ENCODE results near the gene LPXN.

Gene LPXN

DNA sequence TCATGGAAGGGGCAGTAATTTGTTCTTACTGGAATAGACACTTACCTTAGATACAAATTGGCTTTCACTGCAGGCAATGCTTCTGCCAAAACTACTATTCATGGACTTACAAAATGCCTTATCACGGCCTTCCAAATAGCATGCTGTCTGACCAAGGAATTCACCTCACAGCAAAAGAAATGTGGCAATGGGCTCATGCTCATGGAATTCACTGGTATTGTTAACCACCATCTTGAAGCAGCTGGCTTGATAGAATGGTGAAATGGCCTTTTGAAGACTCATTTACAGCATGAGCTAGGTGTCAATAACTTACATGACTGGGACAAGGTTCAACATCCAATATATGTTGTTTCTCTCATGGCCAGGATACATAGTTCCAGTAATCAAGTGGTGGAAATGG is 89.7 kb downstream of the LPXN start:
- no peak overlapping the region for H2AK5ac ChIP-seq (ENCODE audit: low read length, severe bottlenecking)
- H2BK15ac ChIP-seq (ENCODE audit: low read depth, poor library complexity, severe bottlenecking): no peak overlapping the region
- no peak overlapping the region for H4K8ac ChIP-seq (ENCODE audit: low read length)
- no peak overlapping the region for H3K23ac ChIP-seq (ENCODE audit: low read length in 2 of 2)
- H2BK120ac ChIP-seq (ENCODE audit: low read depth, low read length): no peak overlapping the region
- H3K4me2 ChIP-seq (ENCODE audit: low read length, poor library complexity, severe bottlenecking): no peak overlapping the region
- H2BK5ac ChIP-seq (ENCODE audit: low read depth, low read length, poor library complexity, severe bottlenecking): no peak overlapping the region
- H3K18ac ChIP-seq (ENCODE audit: low read depth in 1 of 2, low read length in 2 of 2): no peak overlapping the region
- no peak overlapping the region for H3K14ac ChIP-seq (ENCODE audit: low read length in 2 of 2)
- H3K9me3 ChIP-seq (ENCODE audit: control insufficient read depth, low read length): no peaks in the 10 kb centered on the region
- no peak overlapping the region for H2BK12ac ChIP-seq (ENCODE audit: low read length in 2 of 2)
- no peaks in the 10 kb centered on the region for H3K27me3 ChIP-seq (ENCODE audit: control insufficient read depth in 1 of 2, insufficient read depth in 1 of 2, low read length in 2 of 2)
- no peak overlapping the region for H3K9ac ChIP-seq (ENCODE audit: low read length)
- no peak for DNase-seq
- no peak overlapping the region for H3K4me3 ChIP-seq (ENCODE audit: insufficient read depth in 1 of 2, low read depth in 1 of 2, low read length in 2 of 2)
- H4K91ac ChIP-seq (ENCODE audit: low read length): no peak overlapping the region
- H3K4me1 ChIP-seq (ENCODE audit: control insufficient read depth, insufficient read depth, low read depth, low read length): no peaks in the 10 kb centered on the region
- WGBS: 80% methylated on average over 1 of the region's 1 CpG
- no peak overlapping the region for H3K27ac ChIP-seq (ENCODE audit: low read length, poor library complexity, severe bottlenecking)
- H2AFZ ChIP-seq (ENCODE audit: low read depth, low read length): no peak overlapping the region
- no peaks in the 10 kb centered on the region for H3K79me1 ChIP-seq (replicated peaks; ENCODE audit: low read length, poor library complexity, severe bottlenecking)
- H3K4ac ChIP-seq (ENCODE audit: low read depth in 1 of 2, low read length in 2 of 2): no peak overlapping the region
- no peaks in the 10 kb centered on the region for H3K36me3 ChIP-seq (ENCODE audit: control insufficient read depth in 1 of 2, insufficient read depth in 2 of 2, low read depth in 1 of 2, low read length in 2 of 2)
